ENCODE measurements around the gene PLEKHG4B.

- TF ChIP-seq, protein P1, sequence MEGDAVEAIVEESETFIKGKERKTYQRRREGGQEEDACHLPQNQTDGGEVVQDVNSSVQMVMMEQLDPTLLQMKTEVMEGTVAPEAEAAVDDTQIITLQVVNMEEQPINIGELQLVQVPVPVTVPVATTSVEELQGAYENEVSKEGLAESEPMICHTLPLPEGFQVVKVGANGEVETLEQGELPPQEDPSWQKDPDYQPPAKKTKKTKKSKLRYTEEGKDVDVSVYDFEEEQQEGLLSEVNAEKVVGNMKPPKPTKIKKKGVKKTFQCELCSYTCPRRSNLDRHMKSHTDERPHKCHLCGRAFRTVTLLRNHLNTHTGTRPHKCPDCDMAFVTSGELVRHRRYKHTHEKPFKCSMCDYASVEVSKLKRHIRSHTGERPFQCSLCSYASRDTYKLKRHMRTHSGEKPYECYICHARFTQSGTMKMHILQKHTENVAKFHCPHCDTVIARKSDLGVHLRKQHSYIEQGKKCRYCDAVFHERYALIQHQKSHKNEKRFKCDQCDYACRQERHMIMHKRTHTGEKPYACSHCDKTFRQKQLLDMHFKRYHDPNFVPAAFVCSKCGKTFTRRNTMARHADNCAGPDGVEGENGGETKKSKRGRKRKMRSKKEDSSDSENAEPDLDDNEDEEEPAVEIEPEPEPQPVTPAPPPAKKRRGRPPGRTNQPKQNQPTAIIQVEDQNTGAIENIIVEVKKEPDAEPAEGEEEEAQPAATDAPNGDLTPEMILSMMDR (IDR thresholded peaks at IDR 0.05; ENCODE audit: low read depth, low read length, missing input control), result no peak
- TF ChIP-seq, protein P2, sequence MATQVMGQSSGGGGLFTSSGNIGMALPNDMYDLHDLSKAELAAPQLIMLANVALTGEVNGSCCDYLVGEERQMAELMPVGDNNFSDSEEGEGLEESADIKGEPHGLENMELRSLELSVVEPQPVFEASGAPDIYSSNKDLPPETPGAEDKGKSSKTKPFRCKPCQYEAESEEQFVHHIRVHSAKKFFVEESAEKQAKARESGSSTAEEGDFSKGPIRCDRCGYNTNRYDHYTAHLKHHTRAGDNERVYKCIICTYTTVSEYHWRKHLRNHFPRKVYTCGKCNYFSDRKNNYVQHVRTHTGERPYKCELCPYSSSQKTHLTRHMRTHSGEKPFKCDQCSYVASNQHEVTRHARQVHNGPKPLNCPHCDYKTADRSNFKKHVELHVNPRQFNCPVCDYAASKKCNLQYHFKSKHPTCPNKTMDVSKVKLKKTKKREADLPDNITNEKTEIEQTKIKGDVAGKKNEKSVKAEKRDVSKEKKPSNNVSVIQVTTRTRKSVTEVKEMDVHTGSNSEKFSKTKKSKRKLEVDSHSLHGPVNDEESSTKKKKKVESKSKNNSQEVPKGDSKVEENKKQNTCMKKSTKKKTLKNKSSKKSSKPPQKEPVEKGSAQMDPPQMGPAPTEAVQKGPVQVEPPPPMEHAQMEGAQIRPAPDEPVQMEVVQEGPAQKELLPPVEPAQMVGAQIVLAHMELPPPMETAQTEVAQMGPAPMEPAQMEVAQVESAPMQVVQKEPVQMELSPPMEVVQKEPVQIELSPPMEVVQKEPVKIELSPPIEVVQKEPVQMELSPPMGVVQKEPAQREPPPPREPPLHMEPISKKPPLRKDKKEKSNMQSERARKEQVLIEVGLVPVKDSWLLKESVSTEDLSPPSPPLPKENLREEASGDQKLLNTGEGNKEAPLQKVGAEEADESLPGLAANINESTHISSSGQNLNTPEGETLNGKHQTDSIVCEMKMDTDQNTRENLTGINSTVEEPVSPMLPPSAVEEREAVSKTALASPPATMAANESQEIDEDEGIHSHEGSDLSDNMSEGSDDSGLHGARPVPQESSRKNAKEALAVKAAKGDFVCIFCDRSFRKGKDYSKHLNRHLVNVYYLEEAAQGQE (IDR thresholded peaks at IDR 0.05), result no peak
- TF ChIP-seq ZBTB33 (IDR thresholded peaks at IDR 0.05), result no peak
- TF ChIP-seq MAX (IDR thresholded peaks at IDR 0.05), result no peak
Measured at GRCh38 chr5:174291-174600, 82.3 kb downstream of the PLEKHG4B start.
